ENCODE data around the gene EDN3. TPM values are rescaled to one million over a fixed set of nuclear protein-coding genes. Genes with fewer than 3 reads are reported as not detected.

Gene EDN3
- total and polyA plus RNA-seq, 2 of the 8 experiments (the other 6 are each of a cell fraction or from before 2014, with no cell fraction given), result 0.17 to 0.38 TPM

- no peak for TF ChIP-seq CHD7 (IDR thresholded peaks at IDR 0.05; ENCODE audit: insufficient replicate concordance, low read length)
- TF ChIP-seq JUND (IDR thresholded peaks at IDR 0.05; ENCODE audit: low read length), result no peak
- no peak for TF ChIP-seq MAX (IDR thresholded peaks at IDR 0.05)
- TF ChIP-seq E2F6 (IDR thresholded peaks at IDR 0.05), result no peak
These were observed 1.1 kb downstream of the EDN3 start (continued) for GRCh38 chr20:59301343-59302007.
